Stimulated activated naive CD8-positive, alpha-beta T cell treated with anti-CD3 and anti-CD28 coated beads, Interleukin-15, Interleukin-2, amounts not matched to agents 100 ng/mL and 50 ng/mL, for 24 hours (primary cell): Measurements from ENCODE around the gene RAC2.
"Not testable (repeated sequence)": the region's sequence is repeated elsewhere in the genome, so short reads cannot be mapped to it uniquely, and the experiment has no call there.

Experiments
- H3K27ac Mint-ChIP-seq: one replicate; pipeline ENCODE4 v1.8.0; 2021; ENCODE audit warnings: mild to moderate bottlenecking, mixed read lengths
- H3K27me3 Mint-ChIP-seq: one replicate; pipeline ENCODE4 v1.8.0; 2021; ENCODE audit warnings: mixed read lengths
- H3K36me3 Mint-ChIP-seq: one replicate; pipeline ENCODE4 v1.8.0; 2021; ENCODE audit warnings: low read depth, mixed read lengths
- H3K4me1 Mint-ChIP-seq: one replicate; pipeline ENCODE4 v1.8.0; 2021; ENCODE audit warnings: low read depth, mixed read lengths
- H3K4me3 Mint-ChIP-seq: one replicate; pipeline ENCODE4 v1.8.0; 2021; ENCODE audit warnings: mild to moderate bottlenecking, mixed read lengths
- H3K9me3 Mint-ChIP-seq: one replicate; pipeline ENCODE4 v1.8.0; 2021; ENCODE audit warnings: mixed read lengths

RAC2 gene

GRCh38 chr22:37237371-37238268 lies 6.4 kb downstream of the RAC2 start:
- Mint-ChIP-seq H3K4me1 (peaks cover 95% of the 10 kb centered on the region), H3K27me3 (no peaks in the 10 kb centered on the region), H3K27ac (peak overlapping the region; percentile 92), H3K36me3 (peaks cover 85% of the 10 kb centered on the region), H3K9me3 (no peaks in the 10 kb centered on the region), H3K4me3 (peak overlapping the region; percentile 95)

- Mint-ChIP-seq H3K9me3 (no peaks in the 10 kb centered on the region), H3K4me3 (peak overlapping the region; percentile 95), H3K27ac (peak overlapping the region; percentile 92), H3K36me3 (peaks cover 88% of the 10 kb centered on the region), H3K4me1 (peaks cover 100% of the 10 kb centered on the region), H3K27me3 (no peaks in the 10 kb centered on the region)
Measured at GRCh38 chr22:37235897-37236607, 8.0 kb downstream of the RAC2 start.

- Mint-ChIP-seq H3K27me3 (no peaks in the 10 kb centered on the region), H3K36me3 (peaks cover 84% of the 10 kb centered on the region), H3K9me3 (no peaks in the 10 kb centered on the region)
Measured at GRCh38 chr22:37234736-37235711, 9.0 kb downstream of the RAC2 start.

GRCh38 chr22:37233751-37234631 lies 10.1 kb downstream of the RAC2 start:
- Mint-ChIP-seq H3K27ac (peak overlapping the region; percentile 92), H3K4me1 (peaks cover 100% of the 10 kb centered on the region), H3K36me3 (peaks cover 87% of the 10 kb centered on the region), H3K9me3 (no peaks in the 10 kb centered on the region), H3K27me3 (no peaks in the 10 kb centered on the region), H3K4me3 (peak overlapping the region; percentile 95)

More at GRCh38 chr22:37234736-37235711, 9.0 kb downstream of the RAC2 start:
- H3K4me3 Mint-ChIP-seq: peak overlapping the region; percentile 95
- H3K27ac Mint-ChIP-seq: peak overlapping the region; percentile 92
- peaks cover 100% of the 10 kb centered on the region for H3K4me1 Mint-ChIP-seq

GRCh38 chr22:37233371-37233750 lies 10.7 kb downstream of the RAC2 start:
- H3K27me3 Mint-ChIP-seq, H3K9me3 Mint-ChIP-seq: not testable (repeated sequence)
- Mint-ChIP-seq H3K27ac (peak overlapping the region; percentile 92), H3K4me1 (peaks cover 100% of the 10 kb centered on the region), H3K36me3 (peaks cover 88% of the 10 kb centered on the region), H3K4me3 (peak overlapping the region; percentile 95)

GRCh38 chr22:37232140-37232998 lies 11.7 kb downstream of the RAC2 start:
- peaks cover 99% of the 10 kb centered on the region for H3K4me1 Mint-ChIP-seq
- H3K27ac Mint-ChIP-seq: peak overlapping the region; percentile 98
- H3K27me3 Mint-ChIP-seq: no peaks in the 10 kb centered on the region
- H3K9me3 Mint-ChIP-seq: no peaks in the 10 kb centered on the region
- peak overlapping the region; percentile 76 for H3K4me3 Mint-ChIP-seq
- peaks cover 86% of the 10 kb centered on the region for H3K36me3 Mint-ChIP-seq

- peak overlapping the region; percentile 98 for H3K27ac Mint-ChIP-seq
- H3K9me3 Mint-ChIP-seq: no peaks in the 10 kb centered on the region
- peak overlapping the region; percentile 76 for H3K4me3 Mint-ChIP-seq
- H3K27me3 Mint-ChIP-seq: no peaks in the 10 kb centered on the region
- peaks cover 92% of the 10 kb centered on the region for H3K4me1 Mint-ChIP-seq
- H3K36me3 Mint-ChIP-seq: peaks cover 82% of the 10 kb centered on the region
Measured at GRCh38 chr22:37231406-37232139, 12.5 kb downstream of the RAC2 start.

- peaks cover 82% of the 10 kb centered on the region for H3K36me3 Mint-ChIP-seq
- H3K27ac Mint-ChIP-seq: peak overlapping the region; percentile 98
- peaks cover 92% of the 10 kb centered on the region for H3K4me1 Mint-ChIP-seq
- H3K27me3 Mint-ChIP-seq: no peaks in the 10 kb centered on the region
- H3K9me3 Mint-ChIP-seq: no peaks in the 10 kb centered on the region
- peak overlapping the region; percentile 76 for H3K4me3 Mint-ChIP-seq
Measured at GRCh38 chr22:37230673-37231405, 13.2 kb downstream of the RAC2 start.

GRCh38 chr22:37229805-37230672 lies 14.0 kb downstream of the RAC2 start:
- H3K9me3 Mint-ChIP-seq: no peaks in the 10 kb centered on the region
- peaks cover 83% of the 10 kb centered on the region for H3K36me3 Mint-ChIP-seq
- no peaks in the 10 kb centered on the region for H3K27me3 Mint-ChIP-seq

GRCh38 chr22:37229012-37229804 lies 14.9 kb downstream of the RAC2 start:
- H3K27me3 Mint-ChIP-seq: no peaks in the 10 kb centered on the region

More at GRCh38 chr22:37229805-37230672, 14.0 kb downstream of the RAC2 start:
- peak overlapping the region; percentile 76 for H3K4me3 Mint-ChIP-seq
- H3K4me1 Mint-ChIP-seq: peaks cover 92% of the 10 kb centered on the region
- H3K27ac Mint-ChIP-seq: peak overlapping the region; percentile 98

More at GRCh38 chr22:37229012-37229804, 14.9 kb downstream of the RAC2 start:
- Mint-ChIP-seq H3K9me3 (no peaks in the 10 kb centered on the region), H3K4me3 (peak overlapping the region; percentile 76), H3K36me3 (peaks cover 85% of the 10 kb centered on the region), H3K4me1 (peaks cover 92% of the 10 kb centered on the region), H3K27ac (peak overlapping the region; percentile 98)
